Panc1 (cell line): ENCODE measurements around the gene POLR3A.

ENCODE experiments used
- CTCF ChIP-seq: fragments of 450-650 bp; IDR thresholded peaks from 2 replicates; pipeline ENCODE4 v1.5.1; 2017; ENCODE audit warnings: mild to moderate bottlenecking
- POLR2AphosphoS5 ChIP-seq: IDR thresholded peaks from 2 replicates; pipeline ENCODE4 v1.6.1; 2012; ENCODE audit warnings: mild to moderate bottlenecking, low read depth, low read length, moderate library complexity
- REST ChIP-seq, 2 experiments: IDR thresholded peaks; 2 replicates each; pipeline ENCODE4 v1.6.1; 2011 to 2012; ENCODE audit warnings: low read depth in 2 of 2, control low read depth in 1 of 2, low read length in 1 of 2, mild to moderate bottlenecking in 1 of 2, moderate library complexity in 1 of 2; ENCODE audit not compliant: insufficient read depth in 1 of 2
- TCF7L2 ChIP-seq: IDR thresholded peaks from 2 replicates; pipeline ENCODE4 v1.6.1; 2011; ENCODE audit warnings: mild to moderate bottlenecking, low read depth, low read length, inconsistent platforms

- TF ChIP-seq CTCF, result no peak
- no peak for TF ChIP-seq POLR2AphosphoS5
- TF ChIP-seq REST (IDR thresholded peaks at IDR 0.05; ENCODE audit: insufficient read depth in 1 of 2, low read depth in 2 of 2, low read length in 1 of 2), result no peak
- TF ChIP-seq TCF7L2, result no peak
These were observed 89.1 kb downstream of the POLR3A start for GRCh38 chr10:77940225-77940624.
